ENCODE measurements around the gene SUPT20H. TPM values are rescaled to one million over a fixed set of nuclear protein-coding genes. Genes with fewer than 3 reads are reported as not detected.

The SUPT20H gene
- 55.3 TPM for total RNA-seq
- long read RNA-seq, partial matches to known transcripts, result 8 of 60 reads
- long read RNA-seq, other reads (novel, unspliced or antisense), result 45 of 60 reads

- ATAC-seq (peak; percentile 100), DNase-seq (peak; percentile 96)
- no peaks in the 10 kb centered on the region for H3K27me3 ChIP-seq (ENCODE audit: low read depth)
- H3K27ac ChIP-seq, result peak within 1 kb of the TSS; percentile 97
- no peak for TF ChIP-seq CTCF (IDR thresholded peaks at IDR 0.05)
- H3K4me1 ChIP-seq, result peaks cover 16% of the 10 kb centered on the region
- intact Hi-C loops (cut with DNase I), result no loop called here
- peak within 1 kb of the TSS; percentile 99 for H3K4me3 ChIP-seq
- H3K36me3 ChIP-seq, result peaks cover 4% of the 10 kb centered on the region
- H3K9me3 ChIP-seq, result no peaks in the 10 kb centered on the region
Observed at GRCh38 chr13:37058910-37059847, at the start of gene SUPT20H. Gene SUPT20H (minus strand): TSS chr13:37059688. CDS start chr13:37051490, 8,198 bp downstream.

GRCh38 chr13:37109051-37109678, 49.7 kb upstream of the SUPT20H start:
- Histone ChIP-seq H3K4me3 (no peak overlapping the region), H3K27me3 (ENCODE audit: low read depth) (no peaks in the 10 kb centered on the region), H3K27ac (no peak overlapping the region), H3K36me3 (no peaks in the 10 kb centered on the region), H3K9me3 (no peaks in the 10 kb centered on the region), H3K4me1 (no peaks in the 10 kb centered on the region)
- peak; percentile 56 for TF ChIP-seq CTCF (IDR thresholded peaks at IDR 0.05)
- intact Hi-C loops (cut with DNase I), result loop anchor here (10.0 kb wide), 1 partner anchor 496 kb away; no protein-coding TSS in a partner anchor
- DNase-seq, result no peak
- no peak for ATAC-seq

GRCh38 chr13:37107868-37108267, 48.4 kb upstream of the SUPT20H start:
- no peaks in the 10 kb centered on the region for H3K27me3 ChIP-seq (ENCODE audit: low read depth)
- DNase-seq, result no peak
- H3K4me1 ChIP-seq, result no peaks in the 10 kb centered on the region
- intact Hi-C loops (cut with DNase I), result loop anchor here (10.0 kb wide), 1 partner anchor 497 kb away; no protein-coding TSS in a partner anchor
- no peaks in the 10 kb centered on the region for H3K36me3 ChIP-seq
- ATAC-seq, result no peak
- no peak overlapping the region for H3K4me3 ChIP-seq
- H3K9me3 ChIP-seq, result no peaks in the 10 kb centered on the region
- no peak overlapping the region for H3K27ac ChIP-seq
- TF ChIP-seq CTCF (IDR thresholded peaks at IDR 0.05), result no peak

GRCh38 chr13:37107456-37107855, 48.0 kb upstream of the SUPT20H start:
- no peak for TF ChIP-seq CTCF (IDR thresholded peaks at IDR 0.05)
- Histone ChIP-seq H3K27ac (no peak overlapping the region), H3K27me3 (ENCODE audit: low read depth) (peaks cover 3% of the 10 kb centered on the region), H3K4me1 (no peaks in the 10 kb centered on the region), H3K4me3 (no peak overlapping the region), H3K36me3 (no peaks in the 10 kb centered on the region), H3K9me3 (no peaks in the 10 kb centered on the region)
- ATAC-seq (no peak), DNase-seq (no peak)
- intact Hi-C loops (cut with DNase I), result loop anchor here (10.0 kb wide), 1 partner anchor 497 kb away; no protein-coding TSS in a partner anchor

- TF ChIP-seq CTCF (IDR thresholded peaks at IDR 0.05), result no peak
- no peak for DNase-seq
- Histone ChIP-seq H3K36me3 (no peaks in the 10 kb centered on the region), H3K9me3 (no peaks in the 10 kb centered on the region), H3K4me3 (no peak overlapping the region), H3K27me3 (ENCODE audit: low read depth) (peaks cover 5% of the 10 kb centered on the region), H3K4me1 (no peaks in the 10 kb centered on the region), H3K27ac (no peak overlapping the region)
- ATAC-seq, result no peak
- intact Hi-C loops (cut with DNase I), result loop anchor here (10.0 kb wide), 1 partner anchor 498 kb away; no protein-coding TSS in a partner anchor
Observed at GRCh38 chr13:37106642-37107041, 47.2 kb upstream of the SUPT20H start.

Data from lower lobe of right lung (tissue), 2 donors.